Progenitor cell of endocrine pancreas (in vitro differentiated cells): ENCODE data around the gene ENKD1. TPM values are rescaled to one million over a fixed set of nuclear protein-coding genes. Genes with fewer than 3 reads are reported as not detected.

Experiments
- DNase-seq: peaks from one replicate; pipeline ENCODE4 v3.0.0; 2021; ENCODE audit warnings: low spot score; ENCODE audit not compliant: unreplicated experiment
- H3K27ac Mint-ChIP-seq: 2 replicates; pipeline ENCODE4 v1.8.0; 2021; ENCODE audit warnings: mild to moderate bottlenecking, moderate library complexity, mixed read lengths
- H3K27me3 Mint-ChIP-seq: 2 replicates; pipeline ENCODE4 v1.8.0; 2021; ENCODE audit warnings: mixed read lengths
- H3K36me3 Mint-ChIP-seq: 2 replicates; pipeline ENCODE4 v1.8.0; 2022; ENCODE audit warnings: mixed read lengths; ENCODE audit not compliant: insufficient read depth
- H3K4me1 Mint-ChIP-seq: 2 replicates; pipeline ENCODE4 v1.8.0; 2021; ENCODE audit warnings: low read depth, mixed read lengths
- H3K4me3 Mint-ChIP-seq: 2 replicates; pipeline ENCODE4 v1.8.0; 2021; ENCODE audit warnings: low read depth, mild to moderate bottlenecking, moderate library complexity, mixed read lengths
- H3K9me3 Mint-ChIP-seq: 2 replicates; pipeline ENCODE4 v1.8.0; 2021; ENCODE audit warnings: low read depth, mixed read lengths
- CTCF ChIP-seq: fragments of 200-600 bp; sonication (generic); IDR thresholded peaks from one replicate; pipeline ENCODE4 v1.5.0; 2021; ENCODE audit warnings: antibody characterized with exemption, mild to moderate bottlenecking; ENCODE audit not compliant: unreplicated experiment
- total RNA-seq: library from RNA; stranded (reverse); gene quantifications from 2 replicates; pipeline ENCODE4 v1.2.1, GENCODE V29; 2021

Gene ENKD1
- total RNA-seq, 1 donor from 2014 or later, result 25.1 TPM

- Mint-ChIP-seq H3K27me3 (peaks cover 16% of the 10 kb centered on the region), H3K4me3 (no peak overlapping the region), H3K27ac (no peak overlapping the region), H3K4me1 (no peaks in the 10 kb centered on the region), H3K36me3 (peaks cover 6% of the 10 kb centered on the region), H3K9me3 (no peaks in the 10 kb centered on the region)
- no peak for TF ChIP-seq CTCF
- DNase-seq, result no peak
Measured at GRCh38 chr16:67644038-67644437, 22.5 kb downstream of the ENKD1 start.

GRCh38 chr16:67641779-67642708 lies 24.5 kb downstream of the ENKD1 start:
- Mint-ChIP-seq H3K27ac (no peak overlapping the region), H3K4me1 (no peaks in the 10 kb centered on the region), H3K9me3 (no peaks in the 10 kb centered on the region), H3K4me3 (no peak overlapping the region), H3K36me3 (peaks cover 13% of the 10 kb centered on the region), H3K27me3 (peaks cover 16% of the 10 kb centered on the region)
- no peak for TF ChIP-seq CTCF
- DNase-seq, result no peak

GRCh38 chr16:67637625-67638024 lies 28.9 kb downstream of the ENKD1 start:
- Mint-ChIP-seq H3K27ac (no peak overlapping the region), H3K27me3 (no peaks in the 10 kb centered on the region), H3K4me1 (no peaks in the 10 kb centered on the region), H3K4me3 (no peak overlapping the region), H3K9me3 (no peaks in the 10 kb centered on the region), H3K36me3 (peaks cover 21% of the 10 kb centered on the region)
- DNase-seq, result no peak
- no peak for TF ChIP-seq CTCF

- no peak overlapping the region for H3K4me3 Mint-ChIP-seq
- TF ChIP-seq CTCF, result no peak
- H3K27ac Mint-ChIP-seq, result no peak overlapping the region
- H3K9me3 Mint-ChIP-seq, result no peaks in the 10 kb centered on the region
- no peaks in the 10 kb centered on the region for H3K4me1 Mint-ChIP-seq
- H3K36me3 Mint-ChIP-seq, result peaks cover 27% of the 10 kb centered on the region
- no peaks in the 10 kb centered on the region for H3K27me3 Mint-ChIP-seq
- DNase-seq, result no peak
Measured at GRCh38 chr16:67636713-67637112, 29.8 kb downstream of the ENKD1 start.

GRCh38 chr16:67632415-67633172 lies 34.0 kb downstream of the ENKD1 start:
- H3K9me3 Mint-ChIP-seq, result no peaks in the 10 kb centered on the region
- no peaks in the 10 kb centered on the region for H3K27me3 Mint-ChIP-seq
- TF ChIP-seq CTCF, result no peak
- H3K36me3 Mint-ChIP-seq, result peaks cover 25% of the 10 kb centered on the region
- H3K4me1 Mint-ChIP-seq, result no peaks in the 10 kb centered on the region
- no peak overlapping the region for H3K4me3 Mint-ChIP-seq
- peak overlapping the region; percentile 73 for H3K27ac Mint-ChIP-seq
- DNase-seq, result no peak
